Memory B cell (primary cell): ENCODE measurements around the gene NRSN2.

Experiments
- ATAC-seq: fragments of 150-1000 bp; cut with Tn5 transposase; 2 replicates; pipeline ENCODE4 v1.10.0; 2021; ENCODE audit warnings: low read depth, mild to moderate bottlenecking, moderate library complexity
- DNase-seq, 2 donors: peaks; one replicate each; pipeline ENCODE4 v3.0.0; 2022; ENCODE audit warnings: low spot score in 2 of 2
- H3K27ac Mint-ChIP-seq: one replicate; pipeline ENCODE4 v1.8.0; 2022; ENCODE audit warnings: mild to moderate bottlenecking, moderate library complexity, mixed read lengths
- H3K27me3 Mint-ChIP-seq: one replicate; pipeline ENCODE4 v1.8.0; 2022; ENCODE audit warnings: mixed read lengths
- H3K36me3 Mint-ChIP-seq: one replicate; pipeline ENCODE4 v1.8.0; 2022; ENCODE audit warnings: mild to moderate bottlenecking, mixed read lengths
- H3K4me1 Mint-ChIP-seq: one replicate; pipeline ENCODE4 v1.8.0; 2022; ENCODE audit warnings: mixed read lengths
- H3K4me3 Mint-ChIP-seq: one replicate; pipeline ENCODE4 v1.8.0; 2022; ENCODE audit warnings: mild to moderate bottlenecking, moderate library complexity, mixed read lengths
- H3K9me3 Mint-ChIP-seq: one replicate; pipeline ENCODE4 v1.8.0; 2022; ENCODE audit warnings: mixed read lengths

NRSN2 gene, protein sequence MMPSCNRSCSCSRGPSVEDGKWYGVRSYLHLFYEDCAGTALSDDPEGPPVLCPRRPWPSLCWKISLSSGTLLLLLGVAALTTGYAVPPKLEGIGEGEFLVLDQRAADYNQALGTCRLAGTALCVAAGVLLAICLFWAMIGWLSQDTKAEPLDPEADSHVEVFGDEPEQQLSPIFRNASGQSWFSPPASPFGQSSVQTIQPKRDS

DNA sequence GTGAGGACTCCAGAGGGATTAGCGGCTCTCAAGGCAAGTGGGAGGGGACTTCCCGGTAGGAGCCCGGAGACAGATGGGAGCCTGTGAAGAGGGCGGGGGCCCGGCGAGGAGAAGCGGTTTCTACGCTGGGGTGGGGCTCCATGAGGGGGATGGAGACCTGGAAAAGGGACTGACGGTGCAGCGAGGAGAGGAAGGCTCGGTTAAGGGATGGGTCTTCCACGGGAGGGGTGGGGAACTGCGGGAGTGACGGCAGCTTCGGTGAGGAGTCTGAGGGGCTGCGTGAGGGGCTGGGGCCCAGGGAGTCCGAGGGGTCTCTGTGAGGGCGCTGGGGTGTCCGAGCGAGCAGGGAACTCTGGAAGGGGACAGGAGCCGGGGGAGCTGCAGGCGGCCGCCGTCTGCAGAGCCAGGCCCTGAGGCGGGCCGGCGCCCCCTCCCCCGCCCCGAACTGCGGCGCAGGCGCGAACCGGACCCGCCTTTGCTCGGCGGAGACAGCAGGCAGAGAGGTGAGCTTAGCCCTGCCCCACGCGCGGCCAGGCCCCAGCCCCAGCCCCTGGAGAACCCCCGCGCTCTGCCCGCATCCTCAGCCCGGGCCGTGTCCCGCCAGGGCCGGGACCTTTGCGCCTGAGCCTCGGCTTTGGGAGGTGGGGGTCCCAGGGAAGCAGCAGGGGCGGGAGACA lies at the start of gene NRSN2:
Gene NRSN2 (plus strand): TSS at position 472 of the 677 bp plus-strand sequence. CDS start 2,533 bp downstream, outside the sequence.
- Mint-ChIP-seq H3K9me3 (no peaks in the 10 kb centered on the region), H3K27ac (peak within 1 kb of the TSS; percentile 92), H3K4me3 (peak within 1 kb of the TSS; percentile 97), H3K36me3 (peaks cover 7% of the 10 kb centered on the region), H3K27me3 (no peaks in the 10 kb centered on the region), H3K4me1 (peaks cover 11% of the 10 kb centered on the region)
- ATAC-seq = peak; percentile 55
- DNase-seq = no peak

DNA sequence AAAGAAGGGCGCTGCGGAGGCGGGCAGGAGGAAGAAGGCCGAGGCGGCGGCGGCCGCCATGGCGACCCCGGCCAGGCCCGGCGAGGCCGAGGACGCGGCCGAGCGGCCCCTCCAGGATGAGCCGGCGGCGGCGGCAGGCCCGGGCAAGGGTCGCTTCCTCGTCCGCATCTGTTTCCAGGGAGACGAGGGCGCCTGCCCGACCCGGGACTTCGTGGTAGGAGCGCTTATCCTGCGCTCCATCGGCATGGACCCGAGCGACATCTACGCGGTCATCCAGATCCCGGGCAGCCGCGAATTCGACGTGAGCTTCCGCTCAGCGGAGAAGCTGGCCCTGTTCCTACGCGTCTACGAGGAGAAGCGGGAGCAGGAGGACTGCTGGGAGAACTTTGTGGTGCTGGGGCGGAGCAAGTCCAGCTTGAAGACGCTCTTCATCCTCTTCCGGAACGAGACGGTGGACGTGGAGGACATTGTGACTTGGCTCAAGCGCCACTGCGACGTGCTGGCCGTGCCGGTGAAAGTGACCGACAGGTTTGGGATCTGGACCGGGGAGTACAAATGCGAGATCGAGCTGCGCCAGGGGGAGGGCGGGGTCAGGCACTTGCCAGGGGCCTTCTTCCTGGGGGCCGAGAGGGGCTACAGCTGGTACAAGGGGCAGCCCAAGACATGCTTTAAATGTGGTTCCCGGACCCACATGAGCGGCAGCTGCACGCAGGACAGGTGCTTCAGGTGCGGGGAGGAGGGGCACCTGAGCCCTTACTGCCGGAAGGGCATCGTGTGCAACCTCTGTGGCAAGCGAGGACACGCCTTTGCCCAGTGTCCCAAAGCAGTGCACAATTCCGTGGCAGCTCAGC lies 48.8 kb upstream of the NRSN2 start:
- H3K36me3 Mint-ChIP-seq = peaks cover 10% of the 10 kb centered on the region
- H3K27ac Mint-ChIP-seq = peak overlapping the region; percentile 96
- DNase-seq = peak; percentile 25 to 33
- no peaks in the 10 kb centered on the region for H3K27me3 Mint-ChIP-seq
- H3K9me3 Mint-ChIP-seq = no peaks in the 10 kb centered on the region
- ATAC-seq = peak; percentile 43
- H3K4me3 Mint-ChIP-seq = peak overlapping the region; percentile 99
- H3K4me1 Mint-ChIP-seq = peaks cover 31% of the 10 kb centered on the region

DNA sequence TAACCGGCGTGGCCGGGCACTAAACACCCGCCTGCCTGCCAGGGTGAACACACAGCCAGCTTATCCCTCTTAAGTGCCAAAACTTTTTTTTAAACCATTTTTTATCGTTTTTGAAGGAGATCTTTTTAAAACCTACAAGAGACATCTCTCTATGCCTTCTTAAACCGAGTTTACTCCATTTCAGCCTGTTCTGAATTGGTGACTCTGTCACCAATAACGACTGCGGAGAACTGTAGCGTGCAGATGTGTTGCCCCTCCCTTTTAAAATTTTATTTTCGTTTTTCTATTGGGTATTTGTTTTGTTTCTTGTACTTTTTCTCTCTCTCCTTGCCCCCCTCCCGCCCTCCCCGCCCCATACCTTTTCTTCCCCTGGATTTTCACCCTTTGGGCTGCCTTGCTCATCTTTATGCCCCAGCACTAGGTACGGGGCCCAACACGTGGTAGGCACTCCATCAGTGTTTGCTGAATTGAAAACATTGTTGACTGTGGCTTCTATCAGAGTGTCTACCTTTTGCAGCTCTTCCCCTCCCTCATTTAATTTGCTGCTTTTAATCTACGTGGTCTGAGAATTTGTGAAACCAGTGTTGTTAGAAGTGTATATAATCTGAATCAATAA lies 48.0 kb upstream of the NRSN2 start:
- Mint-ChIP-seq H3K27me3 (no peaks in the 10 kb centered on the region), H3K4me3 (peak overlapping the region; percentile 99), H3K27ac (peak overlapping the region; percentile 96), H3K36me3 (peaks cover 10% of the 10 kb centered on the region), H3K9me3 (no peaks in the 10 kb centered on the region), H3K4me1 (peaks cover 33% of the 10 kb centered on the region)
- ATAC-seq (peak; percentile 1), DNase-seq (no peak)

DNA sequence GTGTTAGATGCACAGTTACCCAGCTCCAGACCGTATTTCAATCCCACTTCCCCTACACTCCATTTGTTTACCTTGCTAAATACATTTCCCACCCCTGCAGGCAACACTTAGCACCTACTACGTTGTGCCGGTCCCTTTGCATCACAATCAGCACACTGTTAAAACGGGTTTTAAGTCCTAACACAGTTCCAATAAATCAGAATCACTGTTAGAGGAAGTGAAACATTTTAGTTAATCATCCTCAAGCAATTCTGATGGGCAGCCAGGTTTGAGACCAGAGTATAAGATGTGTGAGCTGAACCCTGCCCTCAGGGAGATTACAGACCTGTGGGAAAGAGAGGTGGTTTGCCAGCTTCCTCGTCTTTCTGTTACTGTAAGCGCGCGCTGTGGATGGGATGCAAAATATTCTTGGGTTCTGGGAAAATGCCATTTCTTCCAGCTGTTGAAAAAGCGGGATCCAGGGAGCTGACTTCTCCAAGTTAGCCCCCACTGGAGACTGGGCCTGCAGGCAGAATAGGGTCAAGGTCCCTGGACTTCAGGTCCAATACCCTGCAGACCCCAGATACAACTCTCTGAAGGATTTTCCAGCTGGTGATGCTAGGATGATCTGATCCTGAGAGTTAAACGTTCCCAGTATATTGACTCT lies 46.4 kb upstream of the NRSN2 start:
- ATAC-seq (no peak), DNase-seq (no peak)
- H3K4me3 Mint-ChIP-seq = peak overlapping the region; percentile 69
- peak overlapping the region; percentile 15 for H3K27ac Mint-ChIP-seq
- peaks cover 33% of the 10 kb centered on the region for H3K4me1 Mint-ChIP-seq
- peaks cover 10% of the 10 kb centered on the region for H3K36me3 Mint-ChIP-seq
- H3K27me3 Mint-ChIP-seq = no peaks in the 10 kb centered on the region
- no peaks in the 10 kb centered on the region for H3K9me3 Mint-ChIP-seq

DNA sequence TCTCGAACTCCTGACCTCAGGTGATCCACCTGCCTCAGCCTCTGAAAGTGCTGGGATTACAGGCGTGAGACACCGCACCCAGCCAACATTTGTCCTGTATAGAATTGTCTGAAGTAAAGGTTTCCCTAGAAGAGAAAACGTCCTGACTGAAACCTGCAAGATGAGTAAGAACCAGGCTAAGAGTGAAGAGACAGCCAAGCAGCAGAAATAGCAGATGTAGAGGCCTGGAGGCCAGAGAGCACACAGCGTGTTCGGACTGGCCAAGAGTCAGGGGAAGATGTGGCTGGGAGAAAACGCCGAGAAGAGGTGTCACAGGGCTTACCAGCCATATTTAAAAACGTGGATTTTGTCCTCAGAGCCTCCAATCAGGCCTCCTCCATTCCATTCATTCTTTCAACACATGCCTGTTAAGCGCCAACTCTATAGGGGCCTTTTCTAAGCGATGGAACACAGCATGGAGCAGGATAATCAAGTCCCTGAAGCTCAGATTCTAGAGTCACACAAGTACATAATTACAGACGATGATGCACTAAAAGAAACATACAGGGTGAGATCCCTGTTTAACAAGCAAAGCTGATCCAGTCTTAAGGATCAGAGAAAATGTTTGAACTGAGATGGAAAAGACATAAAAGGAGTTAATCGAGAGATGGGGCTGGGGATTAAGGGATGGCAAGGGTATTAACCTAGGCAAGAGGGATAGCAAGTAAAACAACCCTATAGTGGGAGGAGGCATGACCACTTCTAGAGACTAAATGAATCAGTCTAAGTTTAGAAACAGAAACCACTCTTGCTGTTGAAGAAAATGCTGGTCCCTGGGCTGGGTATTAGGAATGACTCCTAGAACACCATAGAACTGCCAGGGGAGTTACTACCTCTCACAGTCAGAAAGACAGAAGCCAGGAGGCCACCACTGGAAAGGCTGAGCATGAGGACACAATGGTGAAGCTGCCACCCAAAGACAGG lies 44.7 kb upstream of the NRSN2 start:
- no peak for DNase-seq
- Mint-ChIP-seq H3K4me3 (no peak overlapping the region), H3K9me3 (peaks cover 2% of the 10 kb centered on the region), H3K27me3 (no peaks in the 10 kb centered on the region), H3K4me1 (peaks cover 31% of the 10 kb centered on the region), H3K27ac (no peak overlapping the region), H3K36me3 (peaks cover 10% of the 10 kb centered on the region)
- no peak for ATAC-seq

DNA sequence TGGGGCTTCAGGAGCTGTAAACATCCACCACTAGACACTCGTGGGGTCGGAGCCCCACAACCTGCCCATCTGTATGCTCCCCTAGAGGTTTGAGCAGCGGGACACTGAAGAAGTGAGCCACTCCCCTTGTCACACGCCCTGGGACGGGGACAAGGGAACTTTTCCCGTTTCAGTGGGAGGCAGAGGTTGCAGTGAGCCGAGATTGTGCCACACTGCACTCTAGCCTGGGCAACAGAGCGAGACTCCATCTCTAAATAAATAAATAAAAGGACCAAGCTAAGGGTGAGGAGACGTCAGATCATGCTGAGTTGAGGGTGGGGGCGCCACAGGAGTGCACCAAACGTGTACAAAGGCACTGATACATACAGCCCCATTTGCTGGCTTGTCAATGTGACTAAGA lies 41.2 kb upstream of the NRSN2 start:
- ATAC-seq (no peak), DNase-seq (no peak)
- Mint-ChIP-seq H3K9me3 (peaks cover 2% of the 10 kb centered on the region), H3K4me1 (peaks cover 24% of the 10 kb centered on the region), H3K4me3 (no peak overlapping the region), H3K27me3 (no peaks in the 10 kb centered on the region), H3K27ac (no peak overlapping the region), H3K36me3 (peaks cover 2% of the 10 kb centered on the region)

DNA sequence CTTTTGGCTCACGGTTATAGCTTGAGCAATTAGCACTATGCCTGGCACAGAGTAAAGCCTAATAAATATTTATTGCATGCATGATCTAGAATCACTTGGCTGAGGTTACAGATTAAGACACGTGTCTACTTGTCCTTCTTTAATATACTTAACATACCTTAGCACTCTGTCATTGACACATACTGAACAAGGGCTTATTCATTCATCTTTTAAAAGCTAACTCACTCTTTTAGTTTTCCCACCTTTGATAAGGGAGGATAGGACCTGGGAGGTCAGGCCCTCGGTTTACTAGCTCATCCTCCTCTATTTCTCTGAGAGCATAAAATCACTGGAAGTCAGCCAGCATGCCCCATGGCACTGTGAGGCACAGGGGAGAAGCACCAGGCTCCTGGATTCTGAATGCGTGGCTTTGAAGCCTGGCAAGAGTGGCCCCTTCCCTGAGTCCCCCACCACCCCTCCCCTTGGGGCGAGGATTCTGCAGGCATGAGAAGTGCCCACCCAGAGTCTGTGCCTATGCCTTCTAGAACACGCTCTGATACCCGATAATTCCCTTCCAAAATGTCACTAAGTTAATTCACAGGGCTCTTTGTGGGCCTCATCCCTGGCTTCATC lies 38.4 kb upstream of the NRSN2 start:
- Mint-ChIP-seq H3K27me3 (no peaks in the 10 kb centered on the region), H3K27ac (no peak overlapping the region), H3K4me1 (peaks cover 15% of the 10 kb centered on the region), H3K36me3 (no peaks in the 10 kb centered on the region), H3K9me3 (peaks cover 2% of the 10 kb centered on the region), H3K4me3 (no peak overlapping the region)
- ATAC-seq (no peak), DNase-seq (no peak)

DNA sequence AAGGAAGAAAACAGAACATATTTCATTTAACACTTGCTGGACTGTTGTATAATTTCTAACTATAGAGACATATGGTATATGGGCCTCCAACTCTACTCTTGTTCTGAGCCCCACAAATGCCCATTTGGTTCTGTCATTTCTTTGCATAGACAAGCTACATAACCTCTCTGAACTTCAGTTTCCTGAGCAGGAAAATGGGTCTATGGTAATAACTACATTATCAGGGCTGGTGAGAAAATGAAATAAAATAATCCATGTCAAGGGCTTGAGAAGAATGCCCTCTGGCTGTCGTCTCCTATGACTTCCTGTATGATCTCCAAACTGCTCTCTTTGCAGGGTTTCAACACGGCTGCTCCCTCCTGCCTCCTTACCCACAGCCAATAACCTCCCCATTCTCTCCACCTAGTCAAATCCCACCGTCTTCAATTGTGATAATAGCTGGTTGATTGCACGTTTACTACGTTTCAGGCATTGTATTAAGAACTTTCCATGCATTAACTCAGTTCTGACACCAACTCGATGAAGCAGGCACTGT lies 37.5 kb upstream of the NRSN2 start:
- no peaks in the 10 kb centered on the region for H3K36me3 Mint-ChIP-seq
- ATAC-seq = no peak
- H3K4me1 Mint-ChIP-seq = peaks cover 15% of the 10 kb centered on the region
- H3K27ac Mint-ChIP-seq = peak overlapping the region; percentile 51
- no peaks in the 10 kb centered on the region for H3K27me3 Mint-ChIP-seq
- H3K9me3 Mint-ChIP-seq = peaks cover 2% of the 10 kb centered on the region
- peak overlapping the region; percentile 30 for H3K4me3 Mint-ChIP-seq
- DNase-seq = no peak

DNA sequence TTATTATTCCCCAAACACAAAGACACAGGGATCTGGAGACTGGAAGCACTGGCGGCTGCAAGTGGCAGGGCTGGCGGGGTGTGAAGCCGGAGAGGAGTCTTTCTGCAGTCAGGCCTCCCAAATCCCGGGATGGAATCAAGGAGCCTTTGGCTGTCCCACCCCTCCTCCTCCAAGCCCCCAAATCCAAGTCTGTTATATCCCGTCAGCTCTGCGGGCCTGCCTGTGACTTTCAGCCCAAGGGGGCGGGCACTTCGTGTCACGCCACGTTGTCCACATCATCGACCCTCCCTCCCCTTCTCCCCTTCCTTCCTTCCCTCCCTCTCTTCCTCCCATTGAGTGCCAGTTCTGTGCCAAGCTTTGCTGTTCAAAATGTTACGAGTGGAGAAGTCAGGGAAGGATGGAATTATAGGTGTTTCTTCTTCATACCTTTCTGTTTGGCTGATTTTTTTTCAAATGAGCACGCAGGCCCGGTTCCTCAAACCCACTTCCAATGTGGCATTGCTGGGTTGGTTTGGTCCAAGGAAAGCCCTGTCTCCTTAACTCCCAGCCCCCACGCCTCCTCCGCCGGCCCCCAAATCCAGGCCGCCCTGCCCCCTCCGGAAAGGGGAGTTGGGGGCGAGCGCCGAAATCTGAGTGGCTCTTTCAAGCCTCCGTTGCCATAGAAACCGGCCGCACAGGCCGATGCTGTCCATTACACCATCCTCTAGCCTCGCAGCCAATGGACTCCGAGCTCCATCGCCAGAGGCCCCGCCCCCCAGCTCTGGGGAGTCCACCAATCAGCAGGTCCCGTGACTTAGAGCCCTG lies 36.9 kb upstream of the NRSN2 start:
- peaks cover 15% of the 10 kb centered on the region for H3K4me1 Mint-ChIP-seq
- peaks cover 2% of the 10 kb centered on the region for H3K9me3 Mint-ChIP-seq
- H3K4me3 Mint-ChIP-seq = peak overlapping the region; percentile 88
- no peaks in the 10 kb centered on the region for H3K36me3 Mint-ChIP-seq
- no peaks in the 10 kb centered on the region for H3K27me3 Mint-ChIP-seq
- peak overlapping the region; percentile 84 for H3K27ac Mint-ChIP-seq
- peak; percentile 100 for ATAC-seq
- DNase-seq = peak; percentile 67 to 71

DNA sequence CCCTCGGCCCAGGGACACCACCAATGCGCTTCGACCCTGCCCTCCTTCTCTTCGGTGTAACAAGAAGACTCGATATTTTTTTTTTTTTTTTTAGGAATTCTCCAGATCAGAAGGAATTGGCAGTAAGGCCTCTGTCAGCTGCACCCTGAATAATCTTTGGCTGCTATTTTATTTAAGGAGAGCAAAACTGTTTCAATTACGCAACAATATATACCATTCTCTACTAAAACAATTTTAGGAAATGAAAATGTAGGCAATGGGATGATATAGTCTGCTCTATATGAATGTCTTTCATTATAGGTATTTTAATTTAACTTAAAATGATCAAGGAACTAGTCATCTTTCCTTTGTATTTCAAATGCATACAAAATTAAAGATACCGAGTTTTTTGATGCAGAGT lies 36.3 kb upstream of the NRSN2 start:
- H3K4me1 Mint-ChIP-seq = peaks cover 15% of the 10 kb centered on the region
- H3K27me3 Mint-ChIP-seq = no peaks in the 10 kb centered on the region
- no peaks in the 10 kb centered on the region for H3K36me3 Mint-ChIP-seq
- H3K27ac Mint-ChIP-seq = peak overlapping the region; percentile 84
- peaks cover 2% of the 10 kb centered on the region for H3K9me3 Mint-ChIP-seq
- peak overlapping the region; percentile 88 for H3K4me3 Mint-ChIP-seq
- ATAC-seq (no peak), DNase-seq (no peak)

DNA sequence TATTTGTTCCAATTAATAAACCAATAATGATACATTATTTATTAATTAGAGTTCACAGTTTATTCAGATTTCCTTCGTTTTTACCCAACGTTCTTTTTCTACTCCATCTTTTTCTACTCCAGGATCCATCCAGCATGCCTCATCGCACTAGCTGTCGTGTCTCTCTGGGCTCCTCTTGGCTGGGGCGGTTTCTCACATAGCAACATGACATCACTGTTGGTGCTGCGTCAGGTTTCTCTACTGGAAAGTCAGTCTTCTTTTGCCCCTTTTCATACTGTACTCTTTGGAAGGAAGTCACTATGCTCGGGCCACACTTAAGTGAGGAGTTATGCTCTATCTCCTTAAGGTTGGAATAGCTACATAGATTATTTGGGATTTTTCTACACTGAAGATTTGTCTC lies 35.3 kb upstream of the NRSN2 start:
- DNase-seq (no peak), ATAC-seq (no peak)
- no peak overlapping the region for H3K27ac Mint-ChIP-seq
- H3K4me3 Mint-ChIP-seq = peak overlapping the region; percentile 9
- H3K27me3 Mint-ChIP-seq = no peaks in the 10 kb centered on the region
- H3K36me3 Mint-ChIP-seq = peaks cover 2% of the 10 kb centered on the region
- H3K4me1 Mint-ChIP-seq = peaks cover 15% of the 10 kb centered on the region
- H3K9me3 Mint-ChIP-seq = peaks cover 2% of the 10 kb centered on the region

DNA sequence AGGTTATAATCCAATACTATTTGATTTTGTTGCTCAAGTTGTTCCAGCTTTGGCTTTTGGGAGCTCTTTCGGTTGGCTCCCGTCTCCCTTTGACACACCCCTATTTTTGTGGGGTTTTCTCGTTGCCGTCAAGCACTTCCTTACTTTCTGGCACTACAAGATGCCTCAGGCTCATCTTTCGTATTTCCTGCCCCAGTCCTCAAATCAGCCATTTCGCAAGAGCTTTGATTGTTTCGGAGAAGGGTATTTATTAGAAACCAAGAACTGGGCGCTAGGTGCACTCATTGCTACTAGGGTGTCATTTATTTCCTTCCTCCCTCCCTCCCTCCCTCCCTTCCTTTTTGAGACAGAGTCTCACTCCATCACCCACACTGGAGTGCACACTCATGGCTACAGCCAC lies 34.8 kb upstream of the NRSN2 start:
- DNase-seq (no peak), ATAC-seq (no peak)
- Mint-ChIP-seq H3K4me3 (no peak overlapping the region), H3K9me3 (no peaks in the 10 kb centered on the region), H3K4me1 (peaks cover 13% of the 10 kb centered on the region), H3K27me3 (no peaks in the 10 kb centered on the region), H3K36me3 (peaks cover 2% of the 10 kb centered on the region), H3K27ac (no peak overlapping the region)
